SK-N-SH (cell line): ENCODE results near the gene VSIG8. TPM values are rescaled to one million over a fixed set of nuclear protein-coding genes. Genes with fewer than 3 reads are reported as not detected.

Experiments used
- CTCF ChIA-PET: fragments of 300-600, 350-600 bp; formaldehyde crosslinking; extraction: SDS; loops from one replicate; lab custom pipeline; 2021; lab: Yijun Ruan, JAX
- POLR2A ChIA-PET: fragments of 350-600 bp; sonication (Branson Sonifier 250); formaldehyde crosslinking; extraction: SDS; loops from one replicate; lab custom pipeline; 2020; ENCODE audit warnings: antibody characterized with exemption, inconsistent platforms; lab: Yijun Ruan, JAX
- DNase-seq: peaks from one replicate; pipeline ENCODE4 v3.0.0; 2012
- H2AFZ ChIP-seq: fragments of 200-600 bp; sonication (generic); 2 replicates; pipeline ENCODE4 v1.8.1; 2016; ENCODE audit warnings: antibody characterized with exemption, mild to moderate bottlenecking, low read depth
- H3F3A ChIP-seq: fragments of 200-600 bp; sonication (generic); replicated peaks from 2 replicates; pipeline ENCODE3; 2016; ENCODE audit warnings: antibody characterized with exemption, mild to moderate bottlenecking; ENCODE audit not compliant: insufficient read depth
- H3K27ac ChIP-seq, 2 experiments: fragments of 200-500 bp in 1 of 2; fragments of 200-600 bp in 1 of 2; sonication (Bioruptor generic) in 1 of 2; sonication (generic), shearing (Covaris generic) in 1 of 2; 2 replicates each; pipeline versions ENCODE4 v1.5.1 to v1.6.1; 2014 to 2016; ENCODE audit warnings: low read depth in 2 of 2, inconsistent platforms in 1 of 2, low read length in 1 of 2, mild to moderate bottlenecking in 1 of 2, mixed read lengths in 1 of 2
- H3K27me3 ChIP-seq: fragments of 200-600 bp; sonication (generic), shearing (Covaris generic); 2 replicates; pipeline ENCODE4 v1.6.1; 2016; ENCODE audit warnings: mixed run types; ENCODE audit not compliant: insufficient read depth
- H3K36me3 ChIP-seq, 2 experiments: fragments of 200-500 bp in 1 of 2; fragments of 200-600 bp in 1 of 2; sonication (Bioruptor generic) in 1 of 2; sonication (generic) in 1 of 2; replicated peaks in 1 of 2; 2 replicates each; pipeline versions ENCODE3 to v1.5.1; 2014 to 2016; ENCODE audit warnings: low read length in 1 of 2, mild to moderate bottlenecking in 1 of 2; ENCODE audit not compliant: insufficient read depth in 2 of 2, control insufficient read depth in 1 of 2
- H3K4me1 ChIP-seq, 2 experiments: fragments of 200-500 bp in 1 of 2; fragments of 200-600 bp in 1 of 2; sonication (Bioruptor generic) in 1 of 2; sonication (generic), shearing (Covaris generic) in 1 of 2; 2 replicates each; pipeline versions ENCODE4 v1.5.1 to v1.6.1; 2014 to 2016; ENCODE audit warnings: low read depth in 1 of 2, low read length in 1 of 2, mixed run types in 1 of 2; ENCODE audit not compliant: insufficient read depth in 2 of 2, control insufficient read depth in 1 of 2
- H3K4me2 ChIP-seq: fragments of 200-600 bp; sonication (generic), shearing (Covaris generic); 2 replicates; pipeline ENCODE4 v1.6.1; 2017; ENCODE audit warnings: mixed run types
- H3K4me3 ChIP-seq, 2 experiments: fragments of 200-500 bp in 1 of 2; fragments of 200-600 bp in 1 of 2; sonication (Bioruptor generic) in 1 of 2; sonication (generic), shearing (Covaris generic) in 1 of 2; 2 replicates each; pipeline versions ENCODE4 v1.5.1 to v1.8.1; 2014 to 2016; ENCODE audit warnings: low read depth in 2 of 2, inconsistent platforms in 1 of 2, low read length in 1 of 2, mild to moderate bottlenecking in 1 of 2, mixed read lengths in 1 of 2, moderate library complexity in 1 of 2
- H3K79me2 ChIP-seq: fragments of 200-600 bp; sonication (generic); 2 replicates; pipeline ENCODE4 v1.8.1; 2017; ENCODE audit warnings: mild to moderate bottlenecking; ENCODE audit not compliant: insufficient read depth
- H3K9ac ChIP-seq: fragments of 200-600 bp; sonication (generic); 2 replicates; pipeline ENCODE4 v1.6.1; 2017; ENCODE audit warnings: mixed run types
- H3K9me2 ChIP-seq: fragments of 200-600 bp; sonication (generic); 2 replicates; pipeline ENCODE4 v1.6.1; 2017; ENCODE audit warnings: mixed run types
- H3K9me3 ChIP-seq: fragments of 200-600 bp; sonication (generic); 2 replicates; pipeline ENCODE4 v1.6.1; 2017; ENCODE audit warnings: mixed run types, mild to moderate bottlenecking, moderate library complexity
- H4K20me1 ChIP-seq: fragments of 200-600 bp; sonication (generic); 2 replicates; pipeline ENCODE4 v1.6.1; 2017; ENCODE audit warnings: mild to moderate bottlenecking, mixed run types; ENCODE audit not compliant: insufficient read depth
- CHD2 ChIP-seq: fragments of 150-350 bp; IDR thresholded peaks from 2 replicates; pipeline ENCODE4 v1.6.1; 2018; ENCODE audit warnings: low read length; ENCODE audit not compliant: partially characterized antibody
- CTCF ChIP-seq: fragments of 200-600 bp; sonication (generic); IDR thresholded peaks from 2 replicates; pipeline ENCODE4 v1.6.1; 2017; ENCODE audit warnings: antibody characterized with exemption, mild to moderate bottlenecking, moderate library complexity
- ELF1 ChIP-seq: IDR thresholded peaks from 2 replicates; pipeline ENCODE4 v1.4.0; 2012
- FOXM1 ChIP-seq: IDR thresholded peaks from 2 replicates; pipeline ENCODE4 v1.4.0; 2012; ENCODE audit warnings: low read depth, mild to moderate bottlenecking
- RAD21 ChIP-seq: IDR thresholded peaks from 2 replicates; pipeline ENCODE4 v1.6.1; 2012; ENCODE audit warnings: mild to moderate bottlenecking, low read length
- RCOR1 ChIP-seq: fragments of 150-350 bp; IDR thresholded peaks from 2 replicates; pipeline ENCODE4 v1.6.1; 2017; ENCODE audit warnings: antibody characterized with exemption, low read length
- REST ChIP-seq: IDR thresholded peaks from 2 replicates; pipeline ENCODE4 v1.6.1; 2012; ENCODE audit warnings: mild to moderate bottlenecking, low read depth, low read length, moderate library complexity
- RXRA ChIP-seq: IDR thresholded peaks from 2 replicates; pipeline ENCODE4 v1.4.0; 2012; ENCODE audit warnings: low read depth, mild to moderate bottlenecking, borderline replicate concordance
- SMC3 ChIP-seq: IDR thresholded peaks from 2 replicates; pipeline ENCODE4 v1.6.1; 2012; ENCODE audit warnings: low read depth, low read length, improper control_type of control experiment
- TCF12 ChIP-seq: IDR thresholded peaks from 2 replicates; pipeline ENCODE4 v1.4.0; 2012
- USF1 ChIP-seq: IDR thresholded peaks from 2 replicates; pipeline ENCODE4 v1.4.0; 2012; ENCODE audit warnings: low read depth, borderline replicate concordance
- USF2 ChIP-seq: fragments of 150-350 bp; IDR thresholded peaks from 2 replicates; pipeline ENCODE4 v1.6.1; 2017; ENCODE audit warnings: antibody characterized with exemption, low read length, low read depth, borderline replicate concordance
- YY1 ChIP-seq: IDR thresholded peaks from 2 replicates; pipeline ENCODE4 v1.4.0; 2012; ENCODE audit warnings: low read depth, mild to moderate bottlenecking
- ZBTB33 ChIP-seq: IDR thresholded peaks from 2 replicates; pipeline ENCODE4 v1.4.0; 2012; ENCODE audit warnings: low read depth, borderline replicate concordance
- WGBS: methylation state at CpG from one replicate; pipeline ENCODE4 v1.1.6; 2017; ENCODE audit warnings: low lambda C conversion rate; 5-methylcytosine and 5-hydroxymethylcytosine counted together
- polyA plus RNA-seq, 3 experiments: library from polyadenylated mRNA; depleted of rRNA; stranded (reverse); fragments of >200 nt; gene quantifications; 2 replicates each; pipeline ENCODE4 v1.2.3, GENCODE V29; 2012

Gene VSIG8
- polyA plus RNA-seq, 1 of the 3 experiments (the other 2 are of a cell fraction): not detected

- Histone ChIP-seq H3K27me3 (no peaks in the 10 kb centered on the region), H3K4me2 (no peak overlapping the region), H3K4me1 (peaks cover 14 to 20% of the 10 kb centered on the region in 2 experiments; a peak in 2 of 4 replicates), H3K79me2 (no peaks in the 10 kb centered on the region), H2AFZ (no peak overlapping the region), H3K36me3 (no peaks in the 10 kb centered on the region), H3K9me2 (no peaks in the 10 kb centered on the region), H3F3A (peaks cover 5% of the 10 kb centered on the region), H3K9me3 (no peaks in the 10 kb centered on the region), H4K20me1 (no peaks in the 10 kb centered on the region), H3K4me3 (no peak overlapping the region), H3K9ac (no peak overlapping the region), H3K27ac (no peak overlapping the region)
- TF ChIP-seq RCOR1 (no peak), USF2 (no peak), ELF1 (no peak), RAD21 (no peak), USF1 (no peak), SMC3 (no peak), TCF12 (no peak), RXRA (no peak), FOXM1 (no peak)
- POLR2A ChIA-PET: no interaction called here
- no peak for DNase-seq
- 86% methylated on average over 8 of the region's 8 CpGs for WGBS
- CTCF ChIA-PET: interaction anchor here (3.1 to 14.6 kb wide), 2 partner anchors 88 to 103 kb away, joined by 13 to 533 read pairs; partner anchors contain the start of genes DUSP23 and FCRL6
These were observed 21.8 kb upstream of the VSIG8 start for GRCh38 chr1:159884296-159884695.

GRCh38 chr1:159883134-159883533 lies 20.7 kb upstream of the VSIG8 start:
- Histone ChIP-seq H3K27me3 (no peaks in the 10 kb centered on the region), H3K27ac (no peak overlapping the region; a peak in 1 of 4 replicates), H3K9me2 (no peaks in the 10 kb centered on the region), H3K9me3 (no peaks in the 10 kb centered on the region), H3K4me2 (no peak overlapping the region), H3K79me2 (no peaks in the 10 kb centered on the region), H4K20me1 (no peaks in the 10 kb centered on the region), H3K9ac (no peak overlapping the region)
- 95% methylated on average over 4 of the region's 4 CpGs for WGBS
- no peak for DNase-seq
- TF ChIP-seq REST (no peak), CHD2 (no peak), YY1 (no peak), CTCF (no peak), RXRA (no peak), ZBTB33 (no peak)
- TF ChIP-seq, all 33 proteins: peak for 0
- ChIA-PET POLR2A (no interaction called here), CTCF (interaction anchor here (5.0 to 6.7 kb wide), 2 partner anchors 8 to 85 kb away, joined by 34 to 76 read pairs; no protein-coding TSS in a partner anchor)
- Histone ChIP-seq H2AFZ (no peak overlapping the region), H3F3A (peaks cover 5% of the 10 kb centered on the region), H3K4me1 (peaks cover 12 to 14% of the 10 kb centered on the region in 2 experiments; a peak in 2 of 4 replicates), H3K36me3 (no peaks in the 10 kb centered on the region), H3K4me3 (no peak overlapping the region)
